ENCODE measurements around the gene ZIK1. TPM values are rescaled to one million over a fixed set of nuclear protein-coding genes. Genes with fewer than 3 reads are reported as not detected.

Gene ZIK1
- total and polyA plus RNA-seq, 2 of the 4 experiments (the other 2 are of a cell fraction) = 4.1 to 11.8 TPM

GRCh38 chr19:57559008-57559403, 24.9 kb upstream of the ZIK1 start:
- Histone ChIP-seq H3K4ac (ENCODE audit: low read depth, low read length) (no peak overlapping the region), H3K4me2 (ENCODE audit: low read depth, low read length) (peak overlapping the region; percentile 89), H2BK20ac (ENCODE audit: low read depth, low read length) (no peak overlapping the region), H2AFZ (replicated peaks; ENCODE audit: low read length, poor library complexity) (peak overlapping the region; percentile 97), H4K91ac (ENCODE audit: insufficient read depth, low read depth, low read length) (no peak overlapping the region), H3K4me1 (ENCODE audit: control insufficient read depth, insufficient read depth, low read length) (peaks cover 2% of the 10 kb centered on the region), H3K56ac (ENCODE audit: extremely low read depth, insufficient read depth, low read length) (no peak overlapping the region), H3K14ac (replicated peaks; ENCODE audit: low read depth, low read length) (peak overlapping the region; percentile 9; the same call in 1 of the 2 replicates), H2AK9ac (replicated peaks; ENCODE audit: low read depth, low read length, poor library complexity) (peak overlapping the region; percentile 90), H2AK5ac (ENCODE audit: low read depth, low read length) (peak overlapping the region; percentile 29; the same call in 1 of the 2 replicates), H3K36me3 (ENCODE audit: control insufficient read depth, insufficient read depth, low read length) (peaks cover 19% of the 10 kb centered on the region), H3K27ac (ENCODE audit: insufficient read depth, low read length) (peak overlapping the region; percentile 75), H4K20me1 (ENCODE audit: insufficient read depth, low read length) (no peaks in the 10 kb centered on the region), H3K18ac (ENCODE audit: low read depth, low read length) (no peak overlapping the region), H3K9me1 (ENCODE audit: insufficient read depth, low read length) (no peaks in the 10 kb centered on the region), H4K8ac (ENCODE audit: low read depth in 2 of 2, low read length in 2 of 2) (peak overlapping the region in 1 of 2 experiments; percentile 0; a peak in 2 of 4 replicates), H3K23ac (ENCODE audit: low read depth, low read length) (peak overlapping the region; percentile 70), H2BK120ac (ENCODE audit: low read depth, low read length) (no peak overlapping the region), H3K79me1 (ENCODE audit: low read depth in 1 of 2, low read length in 2 of 2) (peaks cover 9 to 32% of the 10 kb centered on the region in 2 experiments; a peak in 3 of 4 replicates), H4K5ac (ENCODE audit: low read depth, low read length) (peak overlapping the region; percentile 6; the same call in 1 of the 2 replicates), H3K4me3 (ENCODE audit: insufficient read depth, low read depth, low read length) (peak overlapping the region; percentile 95), H3K9ac (ENCODE audit: low read depth, low read length) (peak overlapping the region; percentile 91), H3K9me3 (ENCODE audit: control insufficient read depth, insufficient read depth, low read length) (peaks cover 14% of the 10 kb centered on the region), H2BK15ac (ENCODE audit: low read depth, low read length) (no peak overlapping the region), H2BK5ac (ENCODE audit: low read depth, low read length, poor library complexity, severe bottlenecking) (no peak overlapping the region), H3K27me3 (ENCODE audit: control insufficient read depth, insufficient read depth, low read length) (no peaks in the 10 kb centered on the region)
- no peak for DNase-seq
- in situ Hi-C loops (cut with MboI; ENCODE audit: low sequenced_read_pairs) = no loop called here
- BruUV-seq (replicated peaks) = no TSS peak
- no CpG with 5 or more reads among the region's 22 CpGs for WGBS, 2 experiments (ENCODE audit: extremely low coverage in 2 of 2, insufficient read length in 1 of 2)
- peak; percentile 55 for ATAC-seq (ENCODE audit: low read depth)
- TF ChIP-seq MAZ (IDR thresholded peaks at IDR 0.05; ENCODE audit: borderline replicate concordance, low read depth, low read length) = no peak
- no peak for TF ChIP-seq NFE2L2 (IDR thresholded peaks at IDR 0.05; ENCODE audit: low read depth, low read length)
- no peak for TF ChIP-seq USF2 (IDR thresholded peaks at IDR 0.05; ENCODE audit: low read depth, low read length)
- TF ChIP-seq MAFK (IDR thresholded peaks at IDR 0.05; ENCODE audit: low read depth, low read length) = no peak
- no peak for TF ChIP-seq CEBPB (IDR thresholded peaks at IDR 0.05; ENCODE audit: low read depth, low read length)
- TF ChIP-seq POLR2A (IDR thresholded peaks at IDR 0.05; ENCODE audit: low read depth, low read length) = no peak
- TF ChIP-seq SMC3 (IDR thresholded peaks at IDR 0.05; ENCODE audit: low read depth, low read length) = no peak
- TF ChIP-seq RCOR1 (IDR thresholded peaks at IDR 0.05; ENCODE audit: insufficient replicate concordance, low read length) = no peak
- TF ChIP-seq RAD21 (IDR thresholded peaks at IDR 0.05; ENCODE audit: low read length) = no peak
- TF ChIP-seq BHLHE40 (IDR thresholded peaks at IDR 0.05; ENCODE audit: low read depth, low read length) = no peak
- no peak for TF ChIP-seq FOS (IDR thresholded peaks at IDR 0.05; ENCODE audit: low read depth, low read length)
- no peak for TF ChIP-seq RFX5 (IDR thresholded peaks at IDR 0.05; ENCODE audit: low read depth, low read length)
- TF ChIP-seq MXI1 (IDR thresholded peaks at IDR 0.05; ENCODE audit: borderline replicate concordance, low read depth, low read length) = no peak
- TF ChIP-seq ELK1 (IDR thresholded peaks at IDR 0.05; ENCODE audit: borderline replicate concordance, low read depth, low read length) = no peak
- no peak for TF ChIP-seq CTCF (conservative IDR thresholded peaks at IDR 0.05; ENCODE audit: low read depth, low read length)
- TF ChIP-seq CHD1 (IDR thresholded peaks at IDR 0.05; ENCODE audit: low read depth, low read length) = no peak
- intact Hi-C loops (cut with micrococcal nuclease) = no loop called here
- dilution Hi-C loops (cut with HindIII; ENCODE audit: low sequenced_read_pairs, unreplicated experiment) = no loop called here
- ChIA-PET POLR2A (ENCODE audit: unreplicated experiment) (interaction anchor here (0.7 kb wide), 1 partner anchor 55 kb away, joined by 3 read pairs; the partner anchor contains the start of gene ZNF134), CTCF (no interaction called here)

Measured in IMR-90 (cell line).